Right atrium auricular region (tissue), 2 donors: ENCODE results near the gene SPATA13. TPM values are rescaled to one million over a fixed set of nuclear protein-coding genes. Genes with fewer than 3 reads are reported as not detected.

Experiments
- DNase-seq: peaks from one replicate; pipeline ENCODE4 v3.0.0-alpha.2; 2019; ENCODE audit warnings: low spot score
- H3K27ac ChIP-seq, 2 donors: fragments of 200-600 bp; sonication (generic); 1 replicate in 1 of 2; 2 replicates in 1 of 2; pipeline ENCODE4 v1.5.1; 2016 to 2019
- H3K27me3 ChIP-seq, 2 donors: fragments of 200-600 bp; sonication (generic); one replicate each; pipeline versions ENCODE4 v1.5.1 to v1.6.0; 2017 to 2019
- H3K36me3 ChIP-seq: fragments of 200-600 bp; sonication (generic); one replicate; pipeline ENCODE4 v1.5.1; 2016
- H3K4me1 ChIP-seq, 2 donors: fragments of 200-600 bp; sonication (generic); one replicate each; pipeline versions ENCODE4 v1.5.1 to v1.6.0; 2017 to 2019
- H3K4me3 ChIP-seq, 2 donors: fragments of 200-600 bp; sonication (generic); 1 replicate in 1 of 2; 2 replicates in 1 of 2; pipeline ENCODE4 v1.5.1; 2017 to 2019; ENCODE audit warnings: mild to moderate bottlenecking in 1 of 2, moderate library complexity in 1 of 2
- H3K9me3 ChIP-seq, 2 donors: fragments of 200-600 bp; sonication (generic); one replicate each; pipeline ENCODE4 v1.5.1; 2019
- CTCF ChIP-seq, 2 donors: fragments of 200-600 bp; sonication (generic); IDR thresholded peaks; one replicate each; pipeline ENCODE4 v1.5.1; 2019; ENCODE audit warnings: antibody characterized with exemption in 2 of 2
- total RNA-seq, 2 donors: library from RNA; depleted of rRNA; stranded (reverse); fragments of >200 nt; gene quantifications; one replicate each; pipeline ENCODE4 v1.1.0, GENCODE V29; 2016

Gene SPATA13
- total RNA-seq, 2 donors from 2014 or later: 10.0 to 14.1 TPM

- no peak for DNase-seq
Measured at GRCh38 chr13:24134231-24134630, 26.3 kb upstream of the SPATA13 start.

GRCh38 chr13:24134757-24135156 lies 25.8 kb upstream of the SPATA13 start:
- H3K4me3 ChIP-seq: no peak overlapping the region
- no peak overlapping the region for H3K27ac ChIP-seq
- H3K36me3 ChIP-seq: no peaks in the 10 kb centered on the region
- H3K27me3 ChIP-seq: no peaks in the 10 kb centered on the region
- no peak for DNase-seq
- no peak for TF ChIP-seq CTCF (IDR thresholded peaks at IDR 0.05)
- H3K9me3 ChIP-seq: peaks cover 0 to 6% of the 10 kb centered on the region in 2 donors
- H3K4me1 ChIP-seq: no peaks in the 10 kb centered on the region

More at GRCh38 chr13:24134231-24134630, 26.3 kb upstream of the SPATA13 start:
- H3K4me1 ChIP-seq: no peaks in the 10 kb centered on the region
- no peaks in the 10 kb centered on the region for H3K36me3 ChIP-seq
- no peaks in the 10 kb centered on the region for H3K27me3 ChIP-seq
- no peak overlapping the region for H3K4me3 ChIP-seq
- peaks cover 0 to 6% of the 10 kb centered on the region in 2 donors for H3K9me3 ChIP-seq
- TF ChIP-seq CTCF (IDR thresholded peaks at IDR 0.05): no peak
- no peak overlapping the region for H3K27ac ChIP-seq

- no peak for DNase-seq
- TF ChIP-seq CTCF (IDR thresholded peaks at IDR 0.05): no peak
- no peaks in the 10 kb centered on the region for H3K4me1 ChIP-seq
- no peaks in the 10 kb centered on the region for H3K36me3 ChIP-seq
- H3K27ac ChIP-seq: no peak overlapping the region
- peaks cover 0 to 6% of the 10 kb centered on the region in 2 donors for H3K9me3 ChIP-seq
- H3K27me3 ChIP-seq: no peaks in the 10 kb centered on the region
- no peak overlapping the region for H3K4me3 ChIP-seq
Measured at GRCh38 chr13:24135674-24136300, 24.7 kb upstream of the SPATA13 start.

GRCh38 chr13:24138911-24139310 lies 21.6 kb upstream of the SPATA13 start:
- Histone ChIP-seq H3K36me3 (no peaks in the 10 kb centered on the region), H3K27me3 (no peaks in the 10 kb centered on the region), H3K27ac (no peak overlapping the region), H3K4me3 (no peak overlapping the region), H3K4me1 (no peaks in the 10 kb centered on the region), H3K9me3 (no peaks in the 10 kb centered on the region)
- no peak for DNase-seq
- TF ChIP-seq CTCF (IDR thresholded peaks at IDR 0.05): no peak

GRCh38 chr13:24141333-24141910 lies 19.1 kb upstream of the SPATA13 start:
- Histone ChIP-seq H3K9me3 (no peaks in the 10 kb centered on the region), H3K27ac (no peak overlapping the region), H3K4me3 (no peak overlapping the region), H3K4me1 (no peaks in the 10 kb centered on the region), H3K36me3 (no peaks in the 10 kb centered on the region), H3K27me3 (no peaks in the 10 kb centered on the region)
- no peak for DNase-seq
- TF ChIP-seq CTCF (IDR thresholded peaks at IDR 0.05): no peak

GRCh38 chr13:24142453-24142852 lies 18.1 kb upstream of the SPATA13 start:
- Histone ChIP-seq H3K4me1 (no peaks in the 10 kb centered on the region), H3K27me3 (no peaks in the 10 kb centered on the region), H3K4me3 (no peak overlapping the region), H3K9me3 (no peaks in the 10 kb centered on the region), H3K27ac (no peak overlapping the region), H3K36me3 (no peaks in the 10 kb centered on the region)
- TF ChIP-seq CTCF (IDR thresholded peaks at IDR 0.05): no peak
- DNase-seq: no peak
